Measurements from ENCODE around the gene SLC30A2. TPM values are rescaled to one million over a fixed set of nuclear protein-coding genes. Genes with fewer than 3 reads are reported as not detected.

The SLC30A2 gene
- polyA plus RNA-seq, 4 donors, result 0.09 to 43.2 (median 0.36) TPM

DNA sequence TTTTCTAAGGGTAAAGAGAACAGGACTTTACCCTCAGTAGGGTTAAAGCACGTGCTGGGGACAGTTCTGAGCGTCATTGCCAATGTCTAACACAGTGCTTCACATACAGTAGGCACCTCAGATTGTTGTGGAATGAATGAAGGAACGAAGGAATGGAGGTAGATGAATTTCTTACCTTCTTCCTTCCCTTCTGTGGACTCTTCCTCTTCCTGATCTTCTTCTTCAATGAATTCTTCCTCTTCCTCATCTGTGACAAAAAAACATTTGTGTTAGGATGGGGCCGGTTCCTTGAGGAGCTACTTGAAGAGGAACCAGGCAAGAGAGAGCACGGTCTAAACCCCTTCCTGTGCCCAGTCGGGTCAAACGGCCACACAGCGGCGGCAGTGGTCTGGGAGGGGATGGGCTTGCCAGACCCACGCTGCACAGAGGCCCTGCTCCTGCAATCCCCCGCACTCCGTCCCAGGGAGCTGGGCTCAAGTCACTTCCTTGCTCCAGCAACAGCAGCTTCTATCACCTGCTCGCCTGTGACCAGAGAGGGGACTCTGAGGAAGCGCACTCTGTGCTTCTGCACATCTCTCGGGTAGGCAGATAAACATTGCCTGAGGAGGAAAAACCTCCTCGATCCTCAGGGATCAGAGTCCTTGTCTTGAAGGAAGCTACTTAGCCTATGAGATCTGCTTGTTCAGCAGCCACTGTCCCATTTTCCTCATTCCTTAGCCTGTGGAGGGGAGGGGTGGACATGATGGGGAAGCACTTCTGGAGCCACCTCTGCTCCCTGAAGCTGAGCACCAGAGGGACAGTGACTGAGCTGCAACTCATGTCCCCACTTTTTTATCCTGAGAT, 8.0 kb upstream of the SLC30A2 start:
- no peaks in the 10 kb centered on the region for H3K36me3 ChIP-seq (ENCODE audit: control insufficient read depth in 3 of 3, insufficient read depth in 2 of 3, low read depth in 1 of 3, low read length in 3 of 3)
- WGBS, 3 donors, result 36 to 58% (median 55%) methylated on average over 16 of the region's 16 CpGs
- H3K4me3 ChIP-seq (ENCODE audit: low read depth in 1 of 3, low read length in 3 of 3), result peak overlapping the region in 1 of 3 donors; percentile 38
- peaks cover 0 to 29% (median 2%) of the 10 kb centered on the region in 3 donors for H3K4me1 ChIP-seq (ENCODE audit: control insufficient read depth in 3 of 3, insufficient read depth in 2 of 3, low read depth in 1 of 3, low read length in 2 of 3)
- H3K27ac ChIP-seq (ENCODE audit: low read depth in 1 of 3, low read length in 2 of 3), result peak overlapping the region in 1 of 3 donors; percentile 84
- peaks cover 0 to 9% (median 0%) of the 10 kb centered on the region in 3 donors for H3K27me3 ChIP-seq (ENCODE audit: control insufficient read depth in 3 of 3, insufficient read depth in 3 of 3, low read length in 3 of 3)
- no peaks in the 10 kb centered on the region for H3K9me3 ChIP-seq (ENCODE audit: control insufficient read depth in 2 of 2, insufficient read depth in 1 of 2, low read depth in 1 of 2, low read length in 1 of 2)
- FAIRE-seq (no peak), DNase-seq (peak; percentile 49 to 76)

DNA sequence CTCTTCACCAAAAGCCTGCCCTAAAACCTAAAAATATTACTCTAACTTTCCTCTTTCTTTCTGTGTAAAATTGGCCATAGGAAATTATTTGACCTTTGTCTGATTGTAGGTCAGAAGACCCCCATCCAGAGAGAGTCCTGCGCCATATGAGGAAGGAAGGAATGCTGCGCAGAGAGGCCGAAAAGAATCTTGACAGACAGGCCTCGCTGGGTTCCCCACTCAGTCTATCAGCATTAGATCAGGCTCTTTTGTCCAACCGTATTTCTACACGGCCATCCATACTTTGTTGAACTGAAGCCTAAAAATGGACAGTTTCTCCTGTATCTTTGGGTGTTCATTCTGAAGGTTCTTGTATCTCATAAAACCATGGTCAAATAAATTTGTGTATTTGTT, 4.3 kb upstream of the SLC30A2 start:
- peaks cover 10 to 17% (median 12%) of the 10 kb centered on the region in 3 donors for H3K27me3 ChIP-seq (ENCODE audit: control insufficient read depth in 3 of 3, insufficient read depth in 3 of 3, low read length in 3 of 3)
- H3K9me3 ChIP-seq (ENCODE audit: control insufficient read depth in 2 of 2, insufficient read depth in 1 of 2, low read depth in 1 of 2, low read length in 1 of 2), result no peaks in the 10 kb centered on the region
- H3K36me3 ChIP-seq (ENCODE audit: control insufficient read depth in 3 of 3, insufficient read depth in 2 of 3, low read depth in 1 of 3, low read length in 3 of 3), result no peaks in the 10 kb centered on the region
- no peak for FAIRE-seq
- H3K27ac ChIP-seq (ENCODE audit: low read depth in 1 of 3, low read length in 2 of 3), result peak overlapping the region in 1 of 3 donors; percentile 89
- no peak for DNase-seq
- H3K4me3 ChIP-seq (ENCODE audit: low read depth in 1 of 3, low read length in 3 of 3), result no peak overlapping the region
- 91 to 95% (median 91%) methylated on average over 6 of the region's 6 CpGs for WGBS, 3 donors
- peaks cover 0 to 48% (median 2%) of the 10 kb centered on the region in 3 donors for H3K4me1 ChIP-seq (ENCODE audit: control insufficient read depth in 3 of 3, insufficient read depth in 2 of 3, low read depth in 1 of 3, low read length in 2 of 3)

DNA sequence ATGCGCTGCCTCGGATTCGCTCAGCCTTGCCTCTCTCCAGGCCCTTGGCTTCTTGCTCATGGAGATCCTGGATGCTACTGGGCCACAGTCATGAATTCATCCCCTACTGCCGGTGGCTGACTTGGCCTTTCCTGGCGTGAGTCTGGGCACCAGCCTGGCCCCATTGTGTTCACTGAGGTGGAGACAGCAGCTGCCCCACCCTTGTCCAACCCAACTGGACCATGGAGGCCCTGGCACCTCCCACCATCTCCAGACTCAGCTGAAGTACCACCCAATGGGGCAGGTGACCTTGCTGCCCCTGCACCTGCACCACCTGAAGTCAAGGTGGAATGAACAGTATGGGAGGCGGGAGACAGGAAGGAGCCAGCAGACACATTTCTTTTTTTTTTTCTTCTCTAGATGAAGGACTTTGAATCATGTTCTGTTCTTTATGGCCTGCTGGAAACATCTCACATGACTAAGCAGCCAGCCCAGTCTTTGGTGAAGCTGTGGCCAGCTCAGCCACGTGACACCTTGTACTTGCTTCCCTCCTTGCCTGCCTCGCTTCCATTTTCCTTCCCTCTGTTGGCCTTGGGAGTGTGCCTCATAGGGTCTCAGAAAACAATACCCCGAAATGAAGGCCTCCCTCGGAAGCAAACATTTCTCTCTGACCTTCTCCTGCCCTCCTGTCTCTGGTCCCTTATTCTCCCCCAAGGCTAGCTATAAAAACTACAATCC, 3.8 kb upstream of the SLC30A2 start:
- Histone ChIP-seq H3K4me1 (ENCODE audit: control insufficient read depth in 3 of 3, insufficient read depth in 2 of 3, low read depth in 1 of 3, low read length in 2 of 3) (peaks cover 0 to 49% (median 2%) of the 10 kb centered on the region in 3 donors), H3K27me3 (ENCODE audit: control insufficient read depth in 3 of 3, insufficient read depth in 3 of 3, low read length in 3 of 3) (peaks cover 14 to 22% (median 17%) of the 10 kb centered on the region in 3 donors), H3K9me3 (ENCODE audit: control insufficient read depth in 2 of 2, insufficient read depth in 1 of 2, low read depth in 1 of 2, low read length in 1 of 2) (no peaks in the 10 kb centered on the region), H3K4me3 (ENCODE audit: low read depth in 1 of 3, low read length in 3 of 3) (no peak overlapping the region), H3K27ac (ENCODE audit: low read depth in 1 of 3, low read length in 2 of 3) (peak overlapping the region in 2 of 3 donors; percentile 0 to 89), H3K36me3 (ENCODE audit: control insufficient read depth in 3 of 3, insufficient read depth in 2 of 3, low read depth in 1 of 3, low read length in 3 of 3) (no peaks in the 10 kb centered on the region)
- FAIRE-seq (no peak), DNase-seq (peak; percentile 90 to 93)
- WGBS, 3 donors, result 38 to 65% (median 43%) methylated on average over 10 of the region's 10 CpGs

DNA sequence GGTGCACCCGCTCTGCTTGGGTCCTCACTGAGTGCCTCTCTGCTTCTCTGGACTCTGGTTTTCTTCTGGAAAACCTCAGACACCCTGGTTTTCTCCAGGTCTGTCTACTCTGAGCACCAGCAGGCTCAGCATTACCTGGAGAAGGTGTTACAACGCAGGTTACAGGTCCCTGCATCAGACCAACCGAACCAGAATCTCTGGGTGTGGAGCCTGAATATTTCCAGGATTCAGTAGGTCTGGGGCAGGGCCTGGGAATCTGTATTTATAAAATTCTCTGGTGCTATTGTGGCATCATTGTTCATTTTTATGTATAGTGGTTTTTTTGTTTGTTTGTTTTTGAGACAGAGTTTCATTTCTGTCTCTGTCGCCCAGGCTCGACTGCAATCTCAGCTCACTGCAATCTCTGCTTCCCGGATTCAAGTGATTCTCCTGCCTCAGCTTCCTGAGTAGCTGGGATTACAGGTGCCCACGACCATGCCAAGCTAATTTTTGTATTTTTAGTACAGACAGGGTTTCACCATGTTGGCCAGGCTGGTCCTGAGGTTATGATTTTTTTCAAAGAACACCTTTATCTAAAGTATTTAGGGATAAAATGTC, 1.5 kb upstream of the SLC30A2 start:
- WGBS, 3 donors, result 73 to 77% (median 74%) methylated on average over 7 of the region's 7 CpGs
- FAIRE-seq, result no peak
- no peak for DNase-seq
- H3K27me3 ChIP-seq (ENCODE audit: control insufficient read depth in 3 of 3, insufficient read depth in 3 of 3, low read length in 3 of 3), result peaks cover 14 to 22% (median 18%) of the 10 kb centered on the region in 3 donors
- H3K4me1 ChIP-seq (ENCODE audit: control insufficient read depth in 3 of 3, insufficient read depth in 2 of 3, low read depth in 1 of 3, low read length in 2 of 3), result peaks cover 0 to 51% (median 2%) of the 10 kb centered on the region in 3 donors
- H3K36me3 ChIP-seq (ENCODE audit: control insufficient read depth in 3 of 3, insufficient read depth in 2 of 3, low read depth in 1 of 3, low read length in 3 of 3), result peaks cover 0 to 21% (median 0%) of the 10 kb centered on the region in 3 donors
- H3K9me3 ChIP-seq (ENCODE audit: control insufficient read depth in 2 of 2, insufficient read depth in 1 of 2, low read depth in 1 of 2, low read length in 1 of 2), result no peaks in the 10 kb centered on the region
- peak overlapping the region in 1 of 3 donors; percentile 91 for H3K27ac ChIP-seq (ENCODE audit: low read depth in 1 of 3, low read length in 2 of 3)
- peak overlapping the region in 1 of 3 donors; percentile 73 for H3K4me3 ChIP-seq (ENCODE audit: low read depth in 1 of 3, low read length in 3 of 3)

DNA sequence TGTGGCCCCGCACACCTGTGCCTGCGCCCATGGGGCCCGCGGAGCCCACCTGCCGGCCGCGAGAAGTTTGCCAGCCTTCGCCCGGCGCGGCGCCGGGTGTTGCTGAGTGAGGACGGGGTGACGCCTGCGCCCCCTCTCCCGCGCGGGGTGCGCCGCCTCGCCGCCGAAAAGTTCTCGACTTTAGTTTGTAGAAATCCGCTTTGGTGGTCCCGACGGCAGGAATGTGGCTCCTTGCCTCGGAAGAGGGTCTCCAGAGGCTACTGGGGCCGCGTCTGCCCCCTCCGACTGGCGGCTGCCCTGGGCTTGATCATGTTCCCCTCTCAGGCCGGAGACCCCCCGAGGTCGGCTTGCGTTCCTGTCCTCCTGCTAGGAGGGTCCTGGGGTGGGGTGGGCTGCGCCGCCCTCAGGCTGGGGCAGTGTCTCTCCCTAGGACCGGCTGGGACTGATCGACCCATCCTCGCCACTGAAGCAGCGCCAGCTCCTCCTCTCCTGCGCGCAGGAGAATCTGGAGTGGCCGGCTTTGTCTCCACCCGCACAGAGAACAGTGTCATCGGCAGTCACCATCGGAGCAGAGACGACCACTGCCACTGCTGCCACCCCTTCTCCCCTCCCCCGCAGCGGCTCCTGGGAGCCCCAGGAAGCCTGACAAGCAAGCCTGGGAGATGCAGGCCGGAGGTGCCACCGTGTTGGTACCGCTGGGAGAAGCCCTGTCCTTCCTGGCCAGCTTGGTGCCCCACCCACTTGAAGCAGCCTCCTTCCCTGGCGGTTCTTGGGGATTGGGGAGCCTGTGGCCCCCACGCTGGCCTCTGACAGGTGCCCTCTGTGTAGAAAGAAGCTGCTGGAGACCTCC, 553 bp upstream of the SLC30A2 start:
- H3K36me3 ChIP-seq (ENCODE audit: control insufficient read depth in 3 of 3, insufficient read depth in 2 of 3, low read depth in 1 of 3, low read length in 3 of 3), result peaks cover 0 to 29% (median 0%) of the 10 kb centered on the region in 3 donors
- peaks cover 0 to 51% (median 2%) of the 10 kb centered on the region in 3 donors for H3K4me1 ChIP-seq (ENCODE audit: control insufficient read depth in 3 of 3, insufficient read depth in 2 of 3, low read depth in 1 of 3, low read length in 2 of 3)
- peak overlapping the region in 1 of 3 donors; percentile 91 for H3K27ac ChIP-seq (ENCODE audit: low read depth in 1 of 3, low read length in 2 of 3)
- WGBS, 3 donors, result 5 to 7% (median 6%) methylated on average over 30 to 57 of the region's 57 CpGs
- H3K4me3 ChIP-seq (ENCODE audit: low read depth in 1 of 3, low read length in 3 of 3), result peak overlapping the region in 2 of 3 donors; percentile 35 to 73
- H3K9me3 ChIP-seq (ENCODE audit: control insufficient read depth in 2 of 2, insufficient read depth in 1 of 2, low read depth in 1 of 2, low read length in 1 of 2), result no peaks in the 10 kb centered on the region
- DNase-seq (peak in 1 of 2 donors; percentile 71), FAIRE-seq (no peak)
- peaks cover 14 to 22% (median 18%) of the 10 kb centered on the region in 3 donors for H3K27me3 ChIP-seq (ENCODE audit: control insufficient read depth in 3 of 3, insufficient read depth in 3 of 3, low read length in 3 of 3)

DNA sequence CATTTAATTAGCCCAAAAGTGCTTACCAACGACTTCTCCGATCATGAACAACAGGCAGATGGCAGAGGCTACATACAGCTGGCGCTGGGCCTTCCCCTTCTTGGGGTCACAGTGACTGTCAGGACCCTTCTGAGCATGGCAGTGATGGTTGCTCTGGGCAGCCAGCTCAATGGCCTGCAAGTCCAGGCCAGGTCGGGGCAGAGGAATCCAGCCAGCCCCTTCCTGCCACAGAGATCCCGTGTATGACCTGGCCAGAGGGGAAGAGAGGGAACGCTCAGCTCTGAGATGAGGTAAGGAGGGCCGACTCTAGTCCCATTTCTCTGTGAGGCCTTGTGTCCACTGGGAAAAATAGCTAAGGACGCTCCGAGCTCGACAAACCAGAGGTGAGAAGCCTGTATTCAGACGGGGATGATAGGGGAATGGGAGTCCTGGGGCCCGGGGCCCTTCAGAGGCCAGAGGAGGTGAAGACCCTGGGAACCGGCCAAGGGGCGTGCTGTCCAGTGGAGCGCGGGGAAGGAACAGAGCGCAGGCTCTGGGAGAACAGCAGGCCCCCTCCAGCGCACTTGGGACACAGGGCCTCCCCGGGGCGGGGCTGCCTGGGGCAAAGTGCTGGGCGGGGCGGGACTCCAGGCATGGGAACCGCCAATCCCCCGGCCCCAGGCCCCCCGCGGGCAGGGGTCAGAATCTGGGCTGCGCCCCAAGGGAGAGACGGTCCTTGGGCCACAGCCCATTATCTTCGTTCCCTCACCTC, 772 bp downstream of the SLC30A2 start:
- FAIRE-seq, result no peak
- Histone ChIP-seq H3K27me3 (ENCODE audit: control insufficient read depth in 3 of 3, insufficient read depth in 3 of 3, low read length in 3 of 3) (peaks cover 14 to 22% (median 14%) of the 10 kb centered on the region in 3 donors), H3K4me3 (ENCODE audit: low read depth in 1 of 3, low read length in 3 of 3) (peak overlapping the region in 2 of 3 donors; percentile 35 to 73), H3K4me1 (ENCODE audit: control insufficient read depth in 3 of 3, insufficient read depth in 2 of 3, low read depth in 1 of 3, low read length in 2 of 3) (peaks cover 0 to 48% (median 2%) of the 10 kb centered on the region in 3 donors), H3K36me3 (ENCODE audit: control insufficient read depth in 3 of 3, insufficient read depth in 2 of 3, low read depth in 1 of 3, low read length in 3 of 3) (peaks cover 0 to 41% (median 0%) of the 10 kb centered on the region in 3 donors), H3K9me3 (ENCODE audit: control insufficient read depth in 2 of 2, insufficient read depth in 1 of 2, low read depth in 1 of 2, low read length in 1 of 2) (no peaks in the 10 kb centered on the region), H3K27ac (ENCODE audit: low read depth in 1 of 3, low read length in 2 of 3) (peak overlapping the region in 1 of 3 donors; percentile 91)
- WGBS, 3 donors, result 28 to 42% (median 42%) methylated on average over 18 to 29 of the region's 29 CpGs
- DNase-seq, result peak; percentile 20 to 89

DNA sequence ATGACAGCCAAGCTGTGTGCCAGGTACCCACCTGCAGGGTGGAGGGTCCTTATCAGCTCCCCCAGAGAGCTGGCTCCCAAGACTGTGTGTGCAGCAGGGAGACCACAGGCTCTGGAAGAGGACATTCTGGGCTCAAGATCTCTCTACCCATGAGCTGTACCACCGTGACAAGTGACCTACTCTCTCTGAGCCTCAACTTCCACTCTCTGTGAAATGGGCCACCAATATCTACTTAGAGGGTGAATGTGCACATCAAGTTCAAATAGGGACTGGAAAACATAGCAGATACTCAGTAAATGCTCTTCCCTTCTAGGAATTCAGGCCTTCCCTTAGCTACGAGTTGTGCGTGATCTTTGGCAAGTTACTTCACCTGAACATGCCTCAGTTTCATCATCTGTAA, 1.5 kb downstream of the SLC30A2 start:
- peaks cover 0 to 47% (median 0%) of the 10 kb centered on the region in 3 donors for H3K36me3 ChIP-seq (ENCODE audit: control insufficient read depth in 3 of 3, insufficient read depth in 2 of 3, low read depth in 1 of 3, low read length in 3 of 3)
- 81 to 87% (median 83%) methylated on average over 3 of the region's 3 CpGs for WGBS, 3 donors
- no peak overlapping the region for H3K27ac ChIP-seq (ENCODE audit: low read depth in 1 of 3, low read length in 2 of 3)
- no peak for FAIRE-seq
- no peak for DNase-seq
- no peaks in the 10 kb centered on the region for H3K9me3 ChIP-seq (ENCODE audit: control insufficient read depth in 2 of 2, insufficient read depth in 1 of 2, low read depth in 1 of 2, low read length in 1 of 2)
- peak overlapping the region in 1 of 3 donors; percentile 73 for H3K4me3 ChIP-seq (ENCODE audit: low read depth in 1 of 3, low read length in 3 of 3)
- H3K27me3 ChIP-seq (ENCODE audit: control insufficient read depth in 3 of 3, insufficient read depth in 3 of 3, low read length in 3 of 3), result peaks cover 12 to 22% (median 14%) of the 10 kb centered on the region in 3 donors
- H3K4me1 ChIP-seq (ENCODE audit: control insufficient read depth in 3 of 3, insufficient read depth in 2 of 3, low read depth in 1 of 3, low read length in 2 of 3), result peaks cover 0 to 42% (median 2%) of the 10 kb centered on the region in 3 donors
